8988T (cell line): ENCODE results near the gene MCC.
A peak's percentile ranks its signal among the peaks of the same experiment; 100 is the strongest.

Experiments used
- DNase-seq: peaks from one replicate; pipeline ENCODE4 v3.0.0; 2011

Gene MCC

DNA sequence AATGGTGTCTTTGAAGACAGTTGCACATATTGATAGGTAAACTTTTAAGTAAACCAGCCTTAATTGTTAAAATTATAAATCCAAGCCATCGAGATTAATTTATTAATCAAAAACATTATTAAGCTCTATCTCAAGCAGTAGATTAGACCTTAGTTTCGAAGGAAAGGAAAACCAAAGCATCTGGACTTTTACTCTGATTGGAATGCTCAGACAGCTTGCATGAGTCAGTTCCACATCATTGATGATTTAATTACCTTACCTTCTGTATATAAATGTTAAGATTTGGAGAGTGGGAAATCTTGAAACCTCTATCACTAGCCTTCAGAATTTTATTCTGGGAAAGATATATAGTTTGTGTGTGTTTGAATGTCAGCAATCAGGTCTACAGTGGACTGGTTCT lies 487.8 kb downstream of the MCC start:
- no peak for DNase-seq

GRCh38 chr5:112998296-112998695 lies 490.0 kb downstream of the MCC start:
- no peak for DNase-seq

DNA sequence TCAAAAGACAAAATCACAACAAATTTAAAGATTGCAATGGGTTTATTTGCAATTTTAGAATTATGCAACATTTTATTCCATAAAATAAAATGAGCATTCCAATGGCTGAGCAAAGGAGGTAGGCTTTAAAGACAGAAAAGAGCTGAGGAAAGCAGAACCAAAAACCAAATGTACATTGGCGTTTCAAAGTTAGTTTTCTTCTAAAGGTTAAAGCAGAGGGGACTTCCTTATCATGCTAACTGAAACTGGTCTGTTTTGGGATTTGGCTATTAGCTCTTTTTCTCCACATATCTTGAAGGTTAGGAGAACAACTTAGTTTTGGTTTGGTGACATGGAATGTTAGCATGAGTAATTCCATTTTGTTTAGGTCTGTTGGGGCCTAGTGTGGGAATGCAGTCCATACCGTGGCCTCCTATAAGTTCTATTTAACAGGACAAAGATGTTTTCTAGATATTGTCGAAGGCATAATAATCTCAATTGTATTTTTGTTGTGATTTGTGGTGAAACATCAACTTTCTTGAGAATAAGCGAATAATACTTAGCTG lies 491.4 kb downstream of the MCC start:
- no peak for DNase-seq

GRCh38 chr5:112995764-112996618 lies 492.3 kb downstream of the MCC start:
- no peak for DNase-seq

DNA sequence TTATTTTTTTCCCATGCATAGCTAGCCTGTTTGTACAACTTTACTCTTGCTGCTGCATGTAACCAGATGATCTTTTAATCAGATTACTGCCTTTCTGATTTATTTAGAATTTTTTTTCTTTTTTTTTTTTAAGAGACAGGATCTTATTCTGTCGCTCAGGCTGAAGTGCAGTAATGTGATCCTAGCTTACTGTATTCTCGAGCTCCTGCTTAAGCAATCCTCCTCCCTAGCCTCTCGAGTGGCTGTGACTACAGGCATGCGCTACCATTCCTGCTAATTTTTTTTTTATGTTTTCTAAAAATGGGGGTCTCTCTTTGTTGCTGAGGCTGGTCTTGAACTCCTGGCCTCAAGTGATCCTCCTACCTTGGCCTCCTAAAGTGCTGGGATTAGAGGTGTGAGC lies 502.0 kb downstream of the MCC start:
- DNase-seq: no peak

- DNase-seq: no peak
Observed at GRCh38 chr5:112983363-112983762, 504.9 kb downstream of the MCC start.

- DNase-seq: no peak
Observed at GRCh38 chr5:112979723-112980122, 508.5 kb downstream of the MCC start.

DNA sequence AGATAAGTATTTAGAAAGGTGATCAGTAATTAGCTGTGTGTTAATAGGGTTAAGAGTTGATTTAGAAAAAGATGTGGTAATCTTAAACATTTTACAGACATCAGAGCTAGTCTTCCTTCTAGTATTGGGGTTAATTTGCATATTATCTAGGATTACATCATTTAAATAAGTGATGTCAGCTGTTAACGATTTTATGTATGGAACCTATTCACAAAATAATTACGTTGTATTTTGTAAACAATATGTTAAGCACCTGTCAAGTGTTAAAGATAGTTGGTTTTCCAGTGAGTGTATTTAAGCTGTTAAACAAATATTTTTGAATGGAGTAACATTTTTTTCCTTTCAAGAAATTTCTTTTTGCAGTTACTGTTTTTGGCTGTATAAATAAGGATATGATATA lies 509.4 kb downstream of the MCC start:
- DNase-seq: no peak

GRCh38 chr5:112977440-112977861 lies 510.8 kb downstream of the MCC start:
- no peak for DNase-seq

DNA sequence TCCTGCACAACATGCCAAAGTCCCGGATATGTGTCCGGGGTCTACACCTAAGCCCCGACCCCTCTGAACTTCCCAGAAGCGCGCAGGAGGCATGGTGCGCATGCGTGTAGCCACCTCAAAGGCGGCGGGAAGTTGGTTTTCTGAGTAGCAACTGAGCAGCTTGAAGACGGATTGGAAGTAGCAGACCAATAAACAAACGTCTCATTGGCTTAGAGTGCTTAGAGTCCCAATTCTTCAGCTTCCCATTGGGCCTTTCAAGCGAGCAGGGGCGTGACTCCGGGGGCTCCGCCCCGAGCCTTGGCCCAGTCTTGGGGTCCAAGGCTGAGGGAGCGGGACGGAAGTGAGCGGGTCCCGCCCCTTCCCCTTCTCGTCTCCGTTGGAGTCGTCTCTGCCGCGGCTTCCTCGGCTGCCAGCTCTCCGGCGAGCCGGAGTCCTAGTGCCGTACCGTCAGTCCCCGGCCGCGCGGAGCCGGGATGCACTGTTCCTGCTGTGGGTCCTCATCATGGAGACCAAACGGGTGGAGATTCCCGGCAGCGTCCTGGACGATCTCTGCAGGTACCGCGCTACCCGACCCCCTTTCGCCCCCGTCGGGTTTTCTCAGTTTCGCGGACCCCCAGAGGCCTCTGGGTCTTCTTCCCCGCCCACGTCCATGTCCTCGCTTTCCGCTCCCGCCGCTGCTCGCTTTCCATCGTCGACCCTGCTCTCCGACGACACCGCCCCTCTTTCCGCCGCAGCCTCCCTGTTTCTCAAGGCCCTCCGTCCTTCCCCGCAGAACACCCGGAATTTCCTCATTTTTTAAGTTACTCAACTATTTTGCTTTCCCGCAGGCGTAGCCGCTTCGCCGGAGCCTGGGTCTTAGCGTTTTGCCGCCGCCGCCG lies 511.6 kb downstream of the MCC start, which contains the start of gene DCP2:
Gene DCP2, plus strand, starts transcription at position 367 of the 878 bp plus-strand sequence. Its CDS starts 136 bp downstream, at position 503.
- peak; percentile 70 for DNase-seq

DNA sequence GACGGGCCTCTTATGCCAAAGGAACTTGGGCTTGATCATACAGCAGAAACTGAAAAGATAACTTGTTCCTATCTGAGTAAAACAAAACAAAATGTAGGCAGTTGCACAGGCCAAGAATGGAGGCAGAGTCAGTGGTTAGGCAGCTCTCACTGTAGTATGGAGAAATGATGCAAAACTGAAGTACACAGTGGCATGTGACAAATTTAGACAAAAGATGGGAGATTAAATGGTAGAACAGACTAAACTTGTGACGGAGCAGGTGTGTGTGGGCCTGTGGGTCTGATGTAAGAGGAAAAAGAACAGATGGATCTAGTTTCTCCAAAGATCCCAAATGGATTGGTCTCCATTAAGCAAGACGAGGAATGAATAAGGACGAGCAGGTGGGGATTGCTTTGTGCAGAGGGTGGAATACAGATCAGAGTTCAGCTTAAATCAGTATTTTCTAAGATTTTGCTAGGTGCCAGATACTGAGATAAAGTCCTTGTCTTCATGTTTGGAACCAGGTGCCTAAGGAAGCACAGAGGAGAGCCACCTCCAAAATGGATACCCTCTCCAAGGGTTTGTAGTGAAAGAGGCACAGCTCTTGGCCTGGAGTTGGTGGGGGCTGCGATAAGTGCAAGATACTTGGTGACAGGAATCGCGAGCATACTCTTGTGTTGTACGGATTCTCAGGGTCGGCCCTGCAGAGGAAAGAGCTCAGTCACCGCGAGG lies 512.4 kb downstream of the MCC start:
- DNase-seq: no peak

DNA sequence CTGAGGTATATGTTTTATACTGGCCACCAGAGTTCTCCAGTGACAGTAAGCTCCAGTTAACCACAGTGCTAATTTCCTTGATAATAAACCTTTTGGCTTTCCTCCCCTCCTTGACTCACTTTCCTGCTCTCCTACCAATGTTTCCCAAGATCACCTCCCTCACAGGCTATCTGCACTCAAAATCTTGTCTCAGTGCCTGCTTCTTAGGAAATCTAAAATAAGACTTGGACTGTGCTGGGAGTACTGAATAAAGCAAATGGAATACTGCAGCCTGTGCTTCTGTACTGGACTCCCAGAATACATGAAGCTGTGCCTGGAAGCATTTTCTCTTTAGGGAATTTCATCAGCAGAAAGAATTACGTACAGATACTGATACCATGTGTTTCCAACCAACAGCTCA lies 513.4 kb downstream of the MCC start:
- no peak for DNase-seq

- no peak for DNase-seq
Observed at GRCh38 chr5:112973904-112974303, 514.3 kb downstream of the MCC start.

GRCh38 chr5:112973036-112973435 lies 515.2 kb downstream of the MCC start:
- no peak for DNase-seq
